ENCODE results near the gene DMBT1.

- TF ChIP-seq, protein P1, sequence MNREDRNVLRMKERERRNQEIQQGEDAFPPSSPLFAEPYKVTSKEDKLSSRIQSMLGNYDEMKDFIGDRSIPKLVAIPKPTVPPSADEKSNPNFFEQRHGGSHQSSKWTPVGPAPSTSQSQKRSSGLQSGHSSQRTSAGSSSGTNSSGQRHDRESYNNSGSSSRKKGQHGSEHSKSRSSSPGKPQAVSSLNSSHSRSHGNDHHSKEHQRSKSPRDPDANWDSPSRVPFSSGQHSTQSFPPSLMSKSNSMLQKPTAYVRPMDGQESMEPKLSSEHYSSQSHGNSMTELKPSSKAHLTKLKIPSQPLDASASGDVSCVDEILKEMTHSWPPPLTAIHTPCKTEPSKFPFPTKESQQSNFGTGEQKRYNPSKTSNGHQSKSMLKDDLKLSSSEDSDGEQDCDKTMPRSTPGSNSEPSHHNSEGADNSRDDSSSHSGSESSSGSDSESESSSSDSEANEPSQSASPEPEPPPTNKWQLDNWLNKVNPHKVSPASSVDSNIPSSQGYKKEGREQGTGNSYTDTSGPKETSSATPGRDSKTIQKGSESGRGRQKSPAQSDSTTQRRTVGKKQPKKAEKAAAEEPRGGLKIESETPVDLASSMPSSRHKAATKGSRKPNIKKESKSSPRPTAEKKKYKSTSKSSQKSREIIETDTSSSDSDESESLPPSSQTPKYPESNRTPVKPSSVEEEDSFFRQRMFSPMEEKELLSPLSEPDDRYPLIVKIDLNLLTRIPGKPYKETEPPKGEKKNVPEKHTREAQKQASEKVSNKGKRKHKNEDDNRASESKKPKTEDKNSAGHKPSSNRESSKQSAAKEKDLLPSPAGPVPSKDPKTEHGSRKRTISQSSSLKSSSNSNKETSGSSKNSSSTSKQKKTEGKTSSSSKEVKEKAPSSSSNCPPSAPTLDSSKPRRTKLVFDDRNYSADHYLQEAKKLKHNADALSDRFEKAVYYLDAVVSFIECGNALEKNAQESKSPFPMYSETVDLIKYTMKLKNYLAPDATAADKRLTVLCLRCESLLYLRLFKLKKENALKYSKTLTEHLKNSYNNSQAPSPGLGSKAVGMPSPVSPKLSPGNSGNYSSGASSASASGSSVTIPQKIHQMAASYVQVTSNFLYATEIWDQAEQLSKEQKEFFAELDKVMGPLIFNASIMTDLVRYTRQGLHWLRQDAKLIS (CRISPR knock-in tag; IDR thresholded peaks at IDR 0.05; ENCODE audit: borderline replicate concordance): no peak
- TF ChIP-seq, protein P2, sequence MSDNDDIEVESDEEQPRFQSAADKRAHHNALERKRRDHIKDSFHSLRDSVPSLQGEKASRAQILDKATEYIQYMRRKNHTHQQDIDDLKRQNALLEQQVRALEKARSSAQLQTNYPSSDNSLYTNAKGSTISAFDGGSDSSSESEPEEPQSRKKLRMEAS (CRISPR knock-in tag; IDR thresholded peaks at IDR 0.05): no peak
- TF ChIP-seq CTCF (IDR thresholded peaks at IDR 0.05): no peak
- TF ChIP-seq E2F1 (CRISPR knock-in tag; IDR thresholded peaks at IDR 0.05): no peak
- TF ChIP-seq NFE2L1 (CRISPR knock-in tag; IDR thresholded peaks at IDR 0.05): no peak
- no peak for TF ChIP-seq NR3C1 (CRISPR knock-in tag; conservative IDR thresholded peaks at IDR 0.05; ENCODE audit: low read depth)
- TF ChIP-seq RELA (CRISPR knock-in tag; IDR thresholded peaks at IDR 0.05; ENCODE audit: borderline replicate concordance): no peak
- no peak for TF ChIP-seq CREM (CRISPR knock-in tag; IDR thresholded peaks at IDR 0.05)
- no peak for TF ChIP-seq MLX (CRISPR knock-in tag; IDR thresholded peaks at IDR 0.05)
- no peak for TF ChIP-seq ELF4 (CRISPR knock-in tag; IDR thresholded peaks at IDR 0.05; ENCODE audit: low read depth)
- TF ChIP-seq ZBTB43 (CRISPR knock-in tag; IDR thresholded peaks at IDR 0.05): no peak
Measured at GRCh38 chr10:122663516-122664130, 103.1 kb downstream of the DMBT1 start.
